Embryonic facial prominence (tissue), 1 donor: Measurements from ENCODE around the gene SLC8A1.
"Not testable (repeated sequence)": the region's sequence is repeated elsewhere in the genome, so short reads cannot be mapped to it uniquely, and the experiment has no call there.

Experiments used
- DNase-seq: peaks from one replicate; pipeline ENCODE4 v3.0.0-alpha.2; 2016; ENCODE audit errors: extremely low spot score

Gene SLC8A1

DNA sequence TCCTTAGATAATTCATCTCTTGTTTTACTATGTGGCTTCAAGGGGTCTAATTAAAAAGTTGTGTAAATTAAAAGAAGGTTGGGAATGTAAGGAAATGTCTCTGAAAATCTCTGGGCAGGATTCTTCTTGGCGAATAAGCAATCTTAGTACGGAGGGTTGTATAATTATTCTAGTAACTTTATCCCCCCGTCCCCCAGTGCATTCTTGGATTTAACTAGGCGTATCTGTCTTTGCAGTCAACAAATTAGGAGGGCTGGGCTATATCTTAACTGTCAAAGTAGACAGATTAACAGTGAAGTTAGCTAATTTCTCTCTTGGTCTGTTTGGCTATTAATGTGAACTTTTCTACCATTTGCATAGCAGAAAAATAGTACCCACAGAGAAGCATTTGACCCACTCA is 343.0 kb downstream of the SLC8A1 start:
- no peak for DNase-seq

- DNase-seq, result no peak
These were observed 345.8 kb downstream of the SLC8A1 start for GRCh38 chr2:40106061-40106460.

DNA sequence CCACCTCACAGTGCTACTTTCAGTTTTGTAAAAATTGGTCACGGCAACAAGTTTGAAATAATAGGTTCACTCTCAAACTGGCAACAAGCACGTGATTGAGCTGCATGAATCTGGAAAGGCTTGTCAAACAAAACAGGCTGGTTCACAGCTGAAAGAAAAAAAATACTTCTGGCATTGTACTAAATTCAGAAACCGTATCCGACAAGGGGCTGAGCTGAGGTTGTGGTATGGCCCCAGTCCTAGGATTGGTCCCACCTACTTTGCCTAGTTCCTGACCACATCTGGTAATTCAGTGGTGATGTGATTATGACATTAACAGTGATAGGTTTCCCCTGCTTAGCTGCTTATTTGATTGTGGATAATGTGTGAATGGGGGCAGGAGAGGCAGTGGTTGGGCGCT is 346.3 kb downstream of the SLC8A1 start:
- no peak for DNase-seq

DNA sequence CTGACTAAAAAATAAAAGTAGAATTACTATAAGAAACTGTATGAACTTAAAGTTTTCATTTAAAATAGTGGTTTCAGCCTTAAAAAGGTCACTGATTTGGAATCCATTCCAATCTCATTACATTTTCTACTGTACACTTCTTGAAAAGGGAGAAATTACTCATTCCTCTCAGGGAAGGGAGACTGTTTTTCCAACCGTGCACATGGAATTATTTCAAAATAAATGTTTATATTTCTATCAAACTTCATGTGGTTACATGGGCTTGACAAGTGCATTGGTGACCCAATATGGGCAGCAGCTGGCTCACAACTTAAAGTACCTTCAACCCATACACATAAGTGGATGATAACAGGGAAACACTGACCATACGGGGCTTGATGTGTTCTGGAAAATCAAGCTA is 348.3 kb downstream of the SLC8A1 start:
- DNase-seq, result no peak

GRCh38 chr2:40103163-40103562 is 348.7 kb downstream of the SLC8A1 start:
- no peak for DNase-seq

GRCh38 chr2:40102447-40102846 is 349.4 kb downstream of the SLC8A1 start:
- no peak for DNase-seq

GRCh38 chr2:40101131-40101575 is 350.7 kb downstream of the SLC8A1 start:
- no peak for DNase-seq

- no peak for DNase-seq
These were observed 351.2 kb downstream of the SLC8A1 start for GRCh38 chr2:40100676-40101075.

DNA sequence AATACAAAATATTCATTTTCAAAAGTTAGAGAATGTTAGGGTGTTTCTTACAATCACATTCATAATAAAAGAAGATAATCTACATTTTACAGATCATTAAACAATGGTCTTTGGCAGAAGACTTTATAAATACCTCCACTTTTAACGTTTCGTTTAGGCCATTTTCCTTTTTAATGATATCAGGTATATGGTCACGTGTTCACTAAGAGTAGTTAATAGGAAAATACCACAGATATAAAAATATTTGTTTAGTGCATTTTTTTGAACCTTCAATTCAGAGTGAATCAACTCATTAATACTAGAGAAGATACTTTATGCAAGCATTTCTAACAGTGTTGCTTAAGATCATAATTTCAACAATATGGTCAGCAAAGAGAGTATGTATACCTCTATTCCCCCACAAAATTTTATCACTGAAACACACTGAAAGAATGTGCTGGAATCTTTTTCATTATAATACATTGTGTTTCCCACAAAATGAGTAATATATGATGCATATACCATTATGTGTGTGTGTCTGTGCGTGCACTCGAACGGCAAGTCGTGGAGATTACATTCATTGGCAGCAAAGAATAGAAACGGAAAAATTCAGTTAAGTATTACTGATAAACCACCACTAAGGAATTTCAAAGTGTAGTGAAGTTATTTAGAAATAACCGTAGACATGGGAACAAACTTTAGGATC is 353.0 kb downstream of the SLC8A1 start:
- DNase-seq, result no peak

DNA sequence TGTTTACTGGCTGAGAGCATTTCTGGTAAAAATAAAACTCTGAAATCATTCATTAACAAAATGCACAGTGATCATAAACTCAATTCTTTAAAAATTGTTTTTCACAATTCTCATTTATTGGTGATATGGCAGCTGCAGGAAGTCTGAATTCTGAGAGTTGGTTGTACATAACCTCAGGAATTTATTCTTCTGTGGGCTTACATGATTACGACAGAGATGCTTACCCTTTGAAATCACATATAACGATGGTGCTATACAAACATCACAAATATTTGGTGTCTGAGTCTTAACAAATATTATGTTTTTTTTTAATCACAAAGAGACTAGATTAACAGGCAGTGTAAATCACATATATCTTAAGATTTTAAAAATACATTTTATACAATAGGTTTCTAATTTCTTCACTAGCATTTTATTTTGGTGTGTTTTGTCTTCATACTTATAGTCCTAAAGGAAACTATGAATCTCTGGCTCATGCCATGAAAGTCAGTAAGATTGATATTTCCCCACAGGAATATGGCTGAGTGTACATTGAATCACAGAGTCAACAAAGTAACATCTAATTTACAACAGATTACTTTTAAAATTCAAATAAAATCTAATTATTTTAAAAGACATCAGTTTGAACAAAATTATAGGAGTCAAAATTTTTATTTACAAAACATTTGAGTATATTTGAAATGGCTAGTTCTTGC is 354.1 kb downstream of the SLC8A1 start:
- DNase-seq, result no peak

GRCh38 chr2:40096360-40096759 is 355.5 kb downstream of the SLC8A1 start:
- DNase-seq, result no peak

- DNase-seq, result no peak
These were observed 356.9 kb downstream of the SLC8A1 start for GRCh38 chr2:40095000-40095399.

DNA sequence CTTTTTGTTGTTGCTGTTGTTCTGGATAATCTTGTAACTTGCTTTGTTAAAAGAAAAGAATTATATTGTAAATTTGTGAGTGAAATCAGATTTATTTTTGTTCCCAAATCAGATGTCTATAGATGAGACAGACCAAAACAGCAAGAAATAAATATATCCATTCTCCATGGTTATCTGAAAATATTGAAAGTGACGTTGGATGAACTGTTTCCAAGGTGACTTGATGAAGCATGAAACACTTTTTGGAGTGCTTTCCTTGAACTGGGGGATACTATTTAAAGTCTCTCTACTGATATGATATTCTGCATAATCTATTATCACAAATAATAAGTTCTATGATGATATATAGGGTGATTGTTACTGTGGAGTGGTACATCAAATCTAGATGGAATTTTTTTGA is 357.4 kb downstream of the SLC8A1 start:
- no peak for DNase-seq

GRCh38 chr2:40093021-40093675 is 358.7 kb downstream of the SLC8A1 start:
- DNase-seq, result no peak

GRCh38 chr2:40090044-40090443 is 361.8 kb downstream of the SLC8A1 start:
- no peak for DNase-seq

GRCh38 chr2:40087927-40088326 is 364.0 kb downstream of the SLC8A1 start:
- no peak for DNase-seq

- DNase-seq, result no peak
These were observed 364.5 kb downstream of the SLC8A1 start for GRCh38 chr2:40087434-40087833.

DNA sequence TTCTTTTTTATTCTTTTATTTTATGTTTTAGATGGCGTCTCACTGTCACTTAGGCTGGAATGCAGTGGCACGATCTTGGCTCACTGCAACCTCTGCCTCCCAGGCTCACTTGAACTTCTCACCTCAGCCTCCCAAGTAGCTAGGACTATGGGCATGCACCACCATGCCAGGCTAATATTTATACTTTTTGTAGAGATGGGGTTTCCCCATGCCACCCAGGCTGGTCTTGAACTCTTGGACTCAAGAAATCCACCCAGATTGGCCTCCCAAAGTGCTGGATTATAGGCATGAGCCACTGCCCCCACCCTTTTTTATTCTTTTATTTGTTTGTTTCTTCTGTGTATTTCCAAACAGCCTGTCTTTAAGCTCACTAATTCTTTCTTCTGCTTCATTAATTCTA is 366.1 kb downstream of the SLC8A1 start:
- no peak for DNase-seq

DNA sequence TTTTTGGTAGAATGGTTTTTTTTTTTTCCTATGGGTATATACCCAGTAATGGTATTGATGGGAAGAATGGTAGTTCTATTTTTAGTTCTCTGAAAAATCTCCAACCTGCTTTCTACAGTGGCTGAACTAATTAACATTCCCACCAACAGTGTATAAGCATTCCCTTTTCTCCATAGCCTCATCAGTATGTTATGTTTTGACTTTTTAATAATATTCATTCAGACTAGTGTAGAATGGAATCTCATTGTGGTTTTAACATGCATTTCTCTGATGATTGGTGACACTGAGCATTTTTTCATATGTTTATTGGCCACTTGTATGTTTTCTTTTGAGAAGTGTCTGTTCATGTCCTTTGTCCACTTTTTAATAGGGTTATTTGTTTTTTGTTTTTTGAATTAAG is 378.6 kb downstream of the SLC8A1 start:
- not testable (repeated sequence) for DNase-seq

DNA sequence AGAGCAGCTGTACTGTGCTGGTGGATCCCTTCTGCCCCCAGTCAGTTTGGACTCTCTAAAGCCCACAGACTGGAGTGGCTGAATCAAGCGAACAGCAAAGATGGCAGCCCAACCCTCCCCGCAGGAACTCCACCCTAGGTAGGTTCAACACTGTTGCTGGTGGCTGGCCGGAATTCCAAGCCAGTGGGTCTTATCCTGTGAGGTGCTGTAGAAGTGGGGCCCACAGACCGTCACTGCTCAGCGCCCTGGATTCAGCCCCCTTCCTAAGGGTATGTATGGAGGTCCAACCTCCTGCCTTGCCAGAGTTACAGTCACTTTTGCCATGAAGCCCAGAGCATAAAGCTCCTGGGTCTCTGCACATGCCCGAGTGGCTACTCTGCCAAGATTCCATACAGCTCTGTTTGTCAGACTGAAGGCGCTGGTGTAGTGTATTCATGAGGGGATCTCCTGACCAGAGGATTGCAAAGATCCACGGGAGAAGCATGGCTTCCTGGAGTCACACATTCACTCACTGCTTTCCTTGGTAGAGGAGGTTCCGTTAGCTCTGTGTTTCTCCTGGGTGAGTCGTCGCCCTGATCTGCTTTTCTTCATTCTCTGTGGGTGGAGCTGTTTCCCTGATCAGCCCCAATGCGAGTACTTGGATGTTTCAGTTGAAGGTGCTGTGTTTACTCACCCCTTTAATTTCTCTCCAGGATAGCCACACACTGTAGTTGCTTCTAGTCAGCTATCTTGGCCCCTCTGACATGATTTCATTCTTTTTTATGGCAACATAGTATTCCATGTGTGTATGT is 379.3 kb downstream of the SLC8A1 start:
- no peak for DNase-seq

DNA sequence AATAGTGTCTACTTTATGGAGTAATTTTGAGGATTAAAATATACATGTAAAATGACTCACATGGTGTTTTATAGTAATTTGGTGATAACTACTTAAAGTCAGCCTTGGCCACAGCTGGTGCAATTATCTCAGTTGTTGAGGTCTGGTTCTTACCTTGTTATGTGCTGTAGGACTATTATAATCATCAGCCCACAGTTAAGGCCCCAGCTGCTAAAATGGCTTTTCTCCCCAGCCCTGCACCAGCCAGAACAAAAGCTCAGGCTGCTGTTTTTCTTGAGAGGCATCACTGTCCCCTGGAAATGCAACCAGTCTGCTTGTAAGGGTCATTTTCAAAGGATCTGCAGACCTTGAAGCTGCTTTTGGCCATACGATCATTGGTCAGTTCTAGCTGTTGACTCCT is 389.5 kb downstream of the SLC8A1 start:
- no peak for DNase-seq

- DNase-seq, result no peak
These were observed 402.1 kb downstream of the SLC8A1 start for GRCh38 chr2:40049781-40050180.
